ENCODE measurements around the gene TAF8.

DNA sequence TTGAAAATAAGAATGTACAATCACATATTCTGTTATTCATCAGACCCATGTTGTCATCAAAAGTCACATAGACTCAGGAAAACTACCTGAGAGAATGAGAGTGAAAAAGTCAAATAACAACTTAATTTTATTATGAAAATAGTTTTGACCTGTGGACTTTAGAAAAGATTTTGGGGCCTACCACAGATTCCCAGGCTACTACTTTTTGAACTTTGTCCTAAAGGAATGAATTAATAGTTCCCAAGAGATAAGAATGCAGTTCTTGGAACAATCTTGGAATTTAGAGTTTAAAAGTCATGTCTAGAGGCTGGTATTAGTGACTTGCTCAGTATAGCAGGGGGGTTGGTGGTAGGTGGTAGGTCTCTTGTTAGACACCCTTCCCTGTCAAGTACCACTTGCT, 3.3 kb downstream of the TAF8 start:
- TF ChIP-seq, protein P1, sequence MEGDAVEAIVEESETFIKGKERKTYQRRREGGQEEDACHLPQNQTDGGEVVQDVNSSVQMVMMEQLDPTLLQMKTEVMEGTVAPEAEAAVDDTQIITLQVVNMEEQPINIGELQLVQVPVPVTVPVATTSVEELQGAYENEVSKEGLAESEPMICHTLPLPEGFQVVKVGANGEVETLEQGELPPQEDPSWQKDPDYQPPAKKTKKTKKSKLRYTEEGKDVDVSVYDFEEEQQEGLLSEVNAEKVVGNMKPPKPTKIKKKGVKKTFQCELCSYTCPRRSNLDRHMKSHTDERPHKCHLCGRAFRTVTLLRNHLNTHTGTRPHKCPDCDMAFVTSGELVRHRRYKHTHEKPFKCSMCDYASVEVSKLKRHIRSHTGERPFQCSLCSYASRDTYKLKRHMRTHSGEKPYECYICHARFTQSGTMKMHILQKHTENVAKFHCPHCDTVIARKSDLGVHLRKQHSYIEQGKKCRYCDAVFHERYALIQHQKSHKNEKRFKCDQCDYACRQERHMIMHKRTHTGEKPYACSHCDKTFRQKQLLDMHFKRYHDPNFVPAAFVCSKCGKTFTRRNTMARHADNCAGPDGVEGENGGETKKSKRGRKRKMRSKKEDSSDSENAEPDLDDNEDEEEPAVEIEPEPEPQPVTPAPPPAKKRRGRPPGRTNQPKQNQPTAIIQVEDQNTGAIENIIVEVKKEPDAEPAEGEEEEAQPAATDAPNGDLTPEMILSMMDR (IDR thresholded peaks at IDR 0.05) = no peak
- TF ChIP-seq EP300 (IDR thresholded peaks at IDR 0.05; ENCODE audit: low read depth) = no peak
